ENCODE measurements around the gene BCL2L1.
A peak's percentile ranks its signal among the peaks of the same experiment; 100 is the strongest.
"Not testable (repeated sequence)": the region's sequence is repeated elsewhere in the genome, so short reads cannot be mapped to it uniquely, and the experiment has no call there.

Gene BCL2L1

DNA sequence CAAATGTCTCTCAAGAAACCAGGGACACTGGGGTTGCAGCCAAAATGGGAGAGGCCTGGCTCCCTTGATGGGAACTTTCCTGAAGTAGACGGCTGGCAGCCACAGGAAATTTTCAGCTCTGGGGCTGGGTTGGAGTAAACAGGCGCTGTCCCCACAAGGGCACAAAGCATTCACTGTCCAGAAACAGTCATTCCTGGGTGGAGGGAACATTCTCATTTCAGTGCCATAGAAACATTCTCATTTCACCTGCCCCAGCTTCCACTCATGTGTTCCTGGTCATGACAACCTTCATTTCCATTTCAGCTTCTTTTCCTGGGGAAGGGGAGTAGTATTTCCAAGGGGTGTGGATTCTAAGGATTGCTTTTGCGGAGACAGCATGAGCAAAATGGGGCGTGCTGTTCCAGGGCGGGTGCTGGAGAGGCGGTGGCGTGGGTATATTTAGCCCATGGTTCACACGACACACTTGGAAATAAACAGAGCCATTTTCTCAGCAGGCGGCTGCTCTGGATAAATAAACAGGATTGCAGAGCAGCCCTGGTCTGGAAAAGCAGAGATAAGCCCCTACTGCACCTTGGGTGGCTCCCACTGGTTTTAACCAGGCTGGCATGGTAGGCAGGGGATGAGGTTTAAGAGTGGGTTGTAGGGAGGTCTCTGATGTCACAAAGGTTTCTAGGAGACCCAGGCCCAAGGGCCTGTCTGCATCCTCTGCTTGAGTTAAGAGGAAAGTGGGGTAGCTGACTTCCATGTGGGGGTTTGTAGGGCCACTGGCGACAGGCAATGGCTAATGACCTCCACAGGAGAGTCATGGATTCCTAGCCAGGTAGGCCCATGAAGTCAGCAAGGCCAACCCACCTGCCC is 52.1 kb downstream of the BCL2L1 start:
- peaks cover 84% of the 10 kb centered on the region for H3K36me3 Mint-ChIP-seq (ENCODE audit: low read depth)
- H3K4me3 Mint-ChIP-seq, result no peak overlapping the region
- peaks cover 91% of the 10 kb centered on the region for H3K4me1 Mint-ChIP-seq
- no peaks in the 10 kb centered on the region for H3K9me3 Mint-ChIP-seq
- peaks cover 2% of the 10 kb centered on the region for H3K27me3 Mint-ChIP-seq
- peak overlapping the region; percentile 39 for H3K27ac Mint-ChIP-seq
- ATAC-seq, result no peak
- DNase-seq, result no peak

GRCh38 chr20:31669876-31670275 is 52.8 kb downstream of the BCL2L1 start:
- Mint-ChIP-seq H3K27me3 (peaks cover 2% of the 10 kb centered on the region), H3K4me1 (peaks cover 89% of the 10 kb centered on the region), H3K36me3 (ENCODE audit: low read depth) (peaks cover 84% of the 10 kb centered on the region), H3K9me3 (no peaks in the 10 kb centered on the region), H3K4me3 (no peak overlapping the region), H3K27ac (peak overlapping the region; percentile 79)
- ATAC-seq (no peak), DNase-seq (no peak)

GRCh38 chr20:31668944-31669343 is 53.7 kb downstream of the BCL2L1 start:
- H3K36me3 Mint-ChIP-seq (ENCODE audit: low read depth), result peaks cover 80% of the 10 kb centered on the region
- not testable (repeated sequence) for DNase-seq, H3K27me3 Mint-ChIP-seq, H3K4me3 Mint-ChIP-seq, H3K9me3 Mint-ChIP-seq, ATAC-seq
- H3K4me1 Mint-ChIP-seq, result peaks cover 86% of the 10 kb centered on the region
- H3K27ac Mint-ChIP-seq, result peak overlapping the region; percentile 79

- peaks cover 2% of the 10 kb centered on the region for H3K27me3 Mint-ChIP-seq
- peaks cover 84% of the 10 kb centered on the region for H3K4me1 Mint-ChIP-seq
- H3K4me3 Mint-ChIP-seq, result no peak overlapping the region
- no peaks in the 10 kb centered on the region for H3K9me3 Mint-ChIP-seq
- DNase-seq (no peak), ATAC-seq (no peak)
- peak overlapping the region; percentile 80 for H3K27ac Mint-ChIP-seq
- H3K36me3 Mint-ChIP-seq (ENCODE audit: low read depth), result peaks cover 76% of the 10 kb centered on the region
Observed at GRCh38 chr20:31667315-31668285, 55.1 kb downstream of the BCL2L1 start.

GRCh38 chr20:31666258-31667042 is 56.2 kb downstream of the BCL2L1 start:
- H3K36me3 Mint-ChIP-seq (ENCODE audit: low read depth), result peaks cover 72% of the 10 kb centered on the region
- H3K9me3 Mint-ChIP-seq, result no peaks in the 10 kb centered on the region
- no peak overlapping the region for H3K4me3 Mint-ChIP-seq
- DNase-seq, result no peak
- H3K27ac Mint-ChIP-seq, result peak overlapping the region; percentile 77
- peaks cover 85% of the 10 kb centered on the region for H3K4me1 Mint-ChIP-seq
- H3K27me3 Mint-ChIP-seq, result peaks cover 2% of the 10 kb centered on the region
- no peak for ATAC-seq

DNA sequence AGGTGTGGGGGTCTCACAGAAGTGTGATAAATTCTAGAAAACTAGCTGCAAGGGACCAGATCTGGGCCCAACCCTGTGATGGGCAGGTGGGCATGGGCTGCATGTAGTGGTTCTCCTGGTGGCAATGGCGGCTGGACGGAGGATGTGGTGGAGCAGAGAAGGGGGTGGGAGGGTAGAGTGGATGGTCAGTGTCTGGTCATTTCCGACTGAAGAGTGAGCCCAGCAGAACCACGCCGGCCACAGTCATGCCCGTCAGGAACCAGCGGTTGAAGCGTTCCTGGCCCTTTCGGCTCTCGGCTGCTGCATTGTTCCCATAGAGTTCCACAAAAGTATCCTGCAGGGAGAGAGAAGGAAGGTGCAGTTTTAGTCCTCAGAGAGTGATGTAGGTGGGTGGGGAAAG is 56.9 kb downstream of the BCL2L1 start:
- H3K36me3 Mint-ChIP-seq (ENCODE audit: low read depth), result peaks cover 71% of the 10 kb centered on the region
- H3K27ac Mint-ChIP-seq, result peak overlapping the region; percentile 77
- H3K4me3 Mint-ChIP-seq, result peak overlapping the region; percentile 9
- H3K27me3 Mint-ChIP-seq, result peaks cover 2% of the 10 kb centered on the region
- peaks cover 83% of the 10 kb centered on the region for H3K4me1 Mint-ChIP-seq
- no peak for ATAC-seq
- no peaks in the 10 kb centered on the region for H3K9me3 Mint-ChIP-seq
- no peak for DNase-seq

DNA sequence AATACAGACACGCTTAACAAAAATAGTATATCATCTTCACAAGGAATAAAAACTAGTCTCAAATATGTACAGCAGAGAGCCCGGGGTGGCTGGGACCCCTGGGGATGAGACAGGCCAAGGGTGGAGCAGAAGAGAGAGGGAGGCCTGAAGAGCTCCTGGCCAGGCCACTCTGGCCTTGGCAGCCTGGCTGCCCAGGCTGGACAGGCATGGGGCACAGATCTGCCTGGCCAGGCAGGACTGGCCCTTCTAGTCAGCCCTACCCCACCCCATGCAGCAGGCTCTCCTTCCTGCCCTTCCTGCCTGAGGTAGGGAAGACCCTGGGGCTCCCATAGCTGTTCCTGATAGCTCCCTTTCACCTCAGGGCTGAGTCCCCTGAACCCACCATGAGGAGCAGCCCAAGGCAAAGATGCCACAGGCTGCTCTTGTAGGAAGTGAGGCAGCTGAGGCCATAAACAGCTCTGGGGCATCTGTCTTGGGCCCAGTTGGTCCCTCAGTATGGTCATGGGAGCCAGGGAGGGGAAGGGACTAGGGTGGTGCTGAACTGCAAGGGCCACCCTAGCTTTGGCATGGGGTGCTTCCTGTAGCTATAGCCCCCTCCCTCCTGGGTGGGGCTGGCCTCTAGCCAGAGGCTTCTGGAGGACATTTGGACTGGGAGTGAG is 57.8 kb downstream of the BCL2L1 start:
- Mint-ChIP-seq H3K4me3 (no peak overlapping the region), H3K4me1 (peaks cover 79% of the 10 kb centered on the region), H3K27ac (peak overlapping the region; percentile 73), H3K36me3 (ENCODE audit: low read depth) (peaks cover 67% of the 10 kb centered on the region), H3K9me3 (no peaks in the 10 kb centered on the region), H3K27me3 (peaks cover 2% of the 10 kb centered on the region)
- no peak for ATAC-seq
- DNase-seq, result no peak

DNA sequence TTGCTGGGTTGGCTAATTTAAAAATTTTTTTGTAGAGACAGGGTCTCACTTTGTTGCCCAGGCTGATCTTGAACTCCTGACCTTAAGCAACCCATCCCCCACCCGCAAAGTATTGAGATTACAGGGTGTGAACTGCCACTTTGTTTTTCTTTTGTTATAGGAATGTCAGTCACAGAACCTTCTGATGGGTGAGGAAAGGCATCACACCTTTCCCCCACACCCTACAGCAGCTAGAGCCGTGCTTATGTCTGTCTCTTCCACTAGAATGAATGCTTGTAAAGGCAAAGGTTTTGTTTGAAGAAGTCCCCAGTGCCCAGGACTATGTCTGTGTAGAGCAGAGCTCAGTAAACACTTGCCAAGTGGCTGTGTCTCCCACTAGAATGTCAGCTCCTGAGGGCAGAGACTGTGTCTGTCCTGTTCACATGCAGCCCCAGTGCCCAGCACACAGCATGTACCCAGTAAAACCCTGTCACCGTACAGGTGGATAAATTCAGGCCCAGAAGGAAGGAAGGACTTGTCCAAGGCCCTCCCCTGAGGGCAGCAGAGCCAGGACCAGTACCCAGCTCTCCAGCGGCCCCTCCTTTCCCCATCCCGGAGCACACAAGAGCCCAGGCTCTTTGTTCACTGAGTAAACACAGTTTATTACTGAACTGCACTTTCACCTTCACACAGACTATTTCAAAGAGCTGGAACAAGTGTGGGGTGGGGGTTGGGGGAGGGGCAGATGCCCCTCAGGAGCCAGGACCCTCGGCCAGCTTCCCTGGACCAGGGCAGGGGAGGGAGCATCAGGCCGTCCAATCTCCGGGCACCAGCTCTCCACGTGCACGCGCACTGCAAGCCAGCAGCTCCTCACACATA is 58.6 kb downstream of the BCL2L1 start:
- ATAC-seq (no peak), DNase-seq (no peak)
- no peaks in the 10 kb centered on the region for H3K9me3 Mint-ChIP-seq
- peak overlapping the region; percentile 24 for H3K4me3 Mint-ChIP-seq
- peak overlapping the region; percentile 73 for H3K27ac Mint-ChIP-seq
- H3K4me1 Mint-ChIP-seq, result peaks cover 72% of the 10 kb centered on the region
- H3K36me3 Mint-ChIP-seq (ENCODE audit: low read depth), result peaks cover 60% of the 10 kb centered on the region
- H3K27me3 Mint-ChIP-seq, result peaks cover 2% of the 10 kb centered on the region

GRCh38 chr20:31663524-31663837 is 59.2 kb downstream of the BCL2L1 start:
- Mint-ChIP-seq H3K4me3 (peak overlapping the region; percentile 24), H3K9me3 (no peaks in the 10 kb centered on the region), H3K36me3 (ENCODE audit: low read depth) (peaks cover 57% of the 10 kb centered on the region), H3K27me3 (peaks cover 2% of the 10 kb centered on the region), H3K27ac (peak overlapping the region; percentile 57), H3K4me1 (peaks cover 68% of the 10 kb centered on the region)
- no peak for DNase-seq
- ATAC-seq, result no peak

DNA sequence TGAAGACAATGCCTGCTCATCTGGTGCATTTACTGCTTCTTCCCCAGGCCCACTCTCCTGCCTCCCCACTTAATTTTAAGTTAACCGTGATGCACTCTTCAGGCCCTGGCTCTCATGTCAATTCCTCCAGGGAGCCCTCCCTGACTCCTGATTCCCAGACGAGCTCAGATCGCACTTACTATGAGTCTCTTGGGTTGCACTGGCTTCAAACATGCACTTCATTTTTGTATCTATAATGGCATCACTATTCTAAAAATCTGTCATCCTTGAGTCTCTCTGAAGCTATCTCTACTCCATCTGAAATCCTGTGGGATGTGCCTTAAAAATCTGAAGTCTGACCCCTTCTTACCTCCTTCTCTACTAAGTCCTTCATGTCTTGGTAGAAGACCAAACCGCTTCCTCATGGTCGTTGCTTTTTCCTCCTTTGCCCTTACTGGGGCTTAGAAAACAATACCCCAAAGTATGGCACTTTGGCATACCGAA is 60.3 kb downstream of the BCL2L1 start:
- peak overlapping the region; percentile 69 for H3K27ac Mint-ChIP-seq
- peaks cover 59% of the 10 kb centered on the region for H3K4me1 Mint-ChIP-seq
- H3K27me3 Mint-ChIP-seq, result no peaks in the 10 kb centered on the region
- peaks cover 48% of the 10 kb centered on the region for H3K36me3 Mint-ChIP-seq (ENCODE audit: low read depth)
- DNase-seq, result no peak
- ATAC-seq, result no peak
- H3K4me3 Mint-ChIP-seq, result peak overlapping the region; percentile 62
- no peaks in the 10 kb centered on the region for H3K9me3 Mint-ChIP-seq

DNA sequence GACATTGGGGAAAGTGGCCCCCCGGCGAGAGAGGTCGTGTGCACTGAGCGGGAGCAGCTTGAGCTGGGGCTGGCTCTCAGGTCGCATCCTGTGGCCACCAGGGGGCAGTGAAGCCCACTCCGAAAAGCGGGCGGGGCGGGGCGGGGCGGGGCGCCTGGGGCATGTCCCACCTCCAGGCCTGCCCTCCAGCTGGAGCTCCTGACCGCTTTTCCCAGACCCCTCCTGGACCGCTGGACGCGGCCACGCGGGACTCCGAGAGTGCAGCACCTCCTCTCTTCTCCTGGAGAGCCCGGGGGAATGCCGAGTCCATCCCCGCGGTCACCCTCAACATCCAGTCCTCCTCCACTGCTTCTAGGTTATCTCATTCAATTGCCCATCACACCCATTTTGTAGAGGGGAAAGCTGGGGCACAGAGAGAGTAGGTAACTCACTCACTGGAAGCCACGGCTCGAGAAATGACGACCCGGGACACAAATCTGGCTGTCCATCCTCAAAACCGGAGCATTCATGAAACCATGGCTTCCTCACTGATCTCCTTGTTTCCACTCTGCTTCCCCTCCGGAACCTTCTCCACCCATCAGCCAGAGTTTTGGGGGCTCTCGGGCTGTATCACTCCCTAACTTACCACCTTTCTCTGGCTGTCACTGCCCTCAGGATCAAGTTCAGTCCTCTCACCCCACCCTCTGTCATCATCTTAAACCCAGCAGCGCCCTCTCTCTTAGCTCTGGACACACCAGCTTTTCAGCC is 60.9 kb downstream of the BCL2L1 start:
- Mint-ChIP-seq H3K9me3 (no peaks in the 10 kb centered on the region), H3K4me3 (peak overlapping the region; percentile 62), H3K27me3 (no peaks in the 10 kb centered on the region), H3K4me1 (peaks cover 54% of the 10 kb centered on the region), H3K36me3 (ENCODE audit: low read depth) (peaks cover 44% of the 10 kb centered on the region), H3K27ac (peak overlapping the region; percentile 69)
- ATAC-seq, result peak; percentile 66
- peak; percentile 83 for DNase-seq

DNA sequence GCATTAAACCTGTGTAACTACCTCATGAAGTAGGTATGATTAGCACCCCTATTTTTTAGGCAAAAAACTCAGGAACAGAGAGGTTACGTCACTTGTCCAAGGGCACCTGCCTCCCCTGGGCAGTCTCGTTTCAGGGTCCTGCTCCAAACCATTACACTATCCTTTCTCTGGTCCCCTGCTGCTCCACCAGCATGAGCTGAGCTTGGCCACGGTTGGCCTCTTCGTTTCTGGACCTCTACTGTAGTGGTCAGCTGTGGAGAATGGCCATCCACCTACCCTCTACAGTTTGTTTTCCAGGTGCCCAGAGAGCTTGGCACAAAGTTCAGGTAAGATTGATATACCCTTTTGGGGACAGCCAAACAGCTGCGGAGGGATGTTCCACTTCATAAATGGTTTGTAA is 68.1 kb downstream of the BCL2L1 start:
- Mint-ChIP-seq H3K27me3 (peaks cover 1% of the 10 kb centered on the region), H3K27ac (no peak overlapping the region), H3K4me3 (no peak overlapping the region), H3K9me3 (no peaks in the 10 kb centered on the region), H3K36me3 (ENCODE audit: low read depth) (no peaks in the 10 kb centered on the region), H3K4me1 (no peaks in the 10 kb centered on the region)
- no peak for DNase-seq
- ATAC-seq, result no peak
